Astrocyte (in vitro differentiated cells and primary cell): ENCODE measurements around the gene MAGI1.

Experiments used
- CTCF ChIP-seq: IDR thresholded peaks from 2 replicates; pipeline ENCODE4 v1.5.1; 2011; ENCODE audit warnings: low read depth, mild to moderate bottlenecking, inconsistent platforms, low read length, moderate library complexity; ENCODE audit not compliant: insufficient read depth
- EZH2 ChIP-seq: IDR thresholded peaks from 2 replicates; pipeline ENCODE4 v1.6.1; 2012; ENCODE audit warnings: mild to moderate bottlenecking, low read length, inconsistent platforms; ENCODE audit not compliant: insufficient read depth

DNA sequence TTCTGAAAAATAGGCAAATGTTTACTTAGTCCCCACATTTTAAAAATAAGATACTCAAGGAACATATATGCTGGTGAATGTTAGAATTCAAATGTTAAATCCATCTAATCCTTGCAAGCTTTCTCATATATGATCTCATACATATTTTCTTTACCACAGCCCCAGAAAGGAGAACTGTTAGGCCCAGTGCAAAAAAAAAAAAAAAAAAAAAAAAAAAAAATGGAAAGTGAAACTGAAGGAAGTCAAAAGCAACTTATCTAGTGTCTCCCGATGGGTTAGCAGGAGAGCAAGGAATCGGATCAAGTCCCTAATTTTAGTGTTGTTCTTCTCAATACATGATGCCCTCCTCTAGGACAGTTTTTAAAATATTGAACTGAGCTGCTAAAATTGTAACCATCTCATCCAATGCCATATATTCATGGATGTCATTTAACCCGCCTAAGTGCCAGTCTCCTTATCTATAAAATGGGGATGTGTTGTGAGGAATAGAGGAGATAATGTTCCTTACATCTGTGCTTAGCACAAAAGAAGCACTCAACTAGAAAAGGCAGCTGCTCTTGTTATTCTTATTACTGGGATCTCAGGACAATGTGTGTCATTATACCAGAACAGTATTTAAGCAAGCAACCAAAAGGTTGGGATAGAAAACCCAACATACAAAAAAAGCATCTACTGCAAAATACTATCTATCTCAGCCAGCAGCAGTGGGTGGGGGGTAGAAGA lies 279.7 kb downstream of the MAGI1 start:
- no peak for TF ChIP-seq EZH2
- no peak for TF ChIP-seq CTCF
